Ishikawa (cell line): ENCODE measurements around the gene PCDH9.

Experiments
- CREB1 ChIP-seq: IDR thresholded peaks from 2 replicates; pipeline ENCODE4 v1.6.1; 2012; ENCODE audit warnings: low read depth
- EGR1 ChIP-seq: IDR thresholded peaks from 2 replicates; pipeline ENCODE4 v1.6.1; 2012
- EP300 ChIP-seq: IDR thresholded peaks from 2 replicates; pipeline ENCODE4 v1.6.1; 2012; ENCODE audit warnings: borderline replicate concordance
- FOXM1 ChIP-seq: IDR thresholded peaks from 2 replicates; pipeline ENCODE4 v1.6.1; 2012; ENCODE audit warnings: low read depth, borderline replicate concordance
- NFIC ChIP-seq: IDR thresholded peaks from 2 replicates; pipeline ENCODE4 v1.6.1; 2012
- RAD21 ChIP-seq: IDR thresholded peaks from 2 replicates; pipeline ENCODE4 v1.6.1; 2012; ENCODE audit warnings: low read depth
- TF ChIP-seq, protein P1 (sequence below): IDR thresholded peaks from 2 replicates; pipeline ENCODE4 v1.6.1; 2012; ENCODE audit warnings: low read depth, mild to moderate bottlenecking
- TF ChIP-seq, protein P2 (sequence below): IDR thresholded peaks from 2 replicates; pipeline ENCODE4 v1.6.1; 2012
- TF ChIP-seq, protein P3 (sequence below): IDR thresholded peaks from 2 replicates; pipeline ENCODE4 v1.6.1; 2012

DNA sequence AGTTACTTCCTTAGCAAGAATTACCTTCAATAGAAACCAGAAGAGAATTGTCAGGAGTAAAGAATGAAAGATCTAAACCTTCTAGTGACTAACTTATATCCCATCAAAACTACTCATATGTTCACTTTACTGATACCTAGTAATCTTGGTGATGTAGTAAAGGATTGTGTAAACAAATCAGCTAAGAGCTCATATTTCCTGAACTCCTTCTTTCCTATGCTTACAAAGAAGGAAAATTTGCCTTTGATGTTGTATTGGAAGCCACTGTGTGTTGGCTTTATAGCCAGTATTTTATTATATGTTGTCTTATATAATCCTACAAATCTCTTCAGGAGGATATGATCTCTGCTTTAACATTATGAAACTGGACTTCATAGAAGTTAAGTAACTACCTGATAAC is 671.0 kb downstream of the PCDH9 start:
- TF ChIP-seq, protein P1, sequence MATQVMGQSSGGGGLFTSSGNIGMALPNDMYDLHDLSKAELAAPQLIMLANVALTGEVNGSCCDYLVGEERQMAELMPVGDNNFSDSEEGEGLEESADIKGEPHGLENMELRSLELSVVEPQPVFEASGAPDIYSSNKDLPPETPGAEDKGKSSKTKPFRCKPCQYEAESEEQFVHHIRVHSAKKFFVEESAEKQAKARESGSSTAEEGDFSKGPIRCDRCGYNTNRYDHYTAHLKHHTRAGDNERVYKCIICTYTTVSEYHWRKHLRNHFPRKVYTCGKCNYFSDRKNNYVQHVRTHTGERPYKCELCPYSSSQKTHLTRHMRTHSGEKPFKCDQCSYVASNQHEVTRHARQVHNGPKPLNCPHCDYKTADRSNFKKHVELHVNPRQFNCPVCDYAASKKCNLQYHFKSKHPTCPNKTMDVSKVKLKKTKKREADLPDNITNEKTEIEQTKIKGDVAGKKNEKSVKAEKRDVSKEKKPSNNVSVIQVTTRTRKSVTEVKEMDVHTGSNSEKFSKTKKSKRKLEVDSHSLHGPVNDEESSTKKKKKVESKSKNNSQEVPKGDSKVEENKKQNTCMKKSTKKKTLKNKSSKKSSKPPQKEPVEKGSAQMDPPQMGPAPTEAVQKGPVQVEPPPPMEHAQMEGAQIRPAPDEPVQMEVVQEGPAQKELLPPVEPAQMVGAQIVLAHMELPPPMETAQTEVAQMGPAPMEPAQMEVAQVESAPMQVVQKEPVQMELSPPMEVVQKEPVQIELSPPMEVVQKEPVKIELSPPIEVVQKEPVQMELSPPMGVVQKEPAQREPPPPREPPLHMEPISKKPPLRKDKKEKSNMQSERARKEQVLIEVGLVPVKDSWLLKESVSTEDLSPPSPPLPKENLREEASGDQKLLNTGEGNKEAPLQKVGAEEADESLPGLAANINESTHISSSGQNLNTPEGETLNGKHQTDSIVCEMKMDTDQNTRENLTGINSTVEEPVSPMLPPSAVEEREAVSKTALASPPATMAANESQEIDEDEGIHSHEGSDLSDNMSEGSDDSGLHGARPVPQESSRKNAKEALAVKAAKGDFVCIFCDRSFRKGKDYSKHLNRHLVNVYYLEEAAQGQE = no peak
- no peak for TF ChIP-seq FOXM1
- TF ChIP-seq RAD21 = no peak
- TF ChIP-seq, protein P2, sequence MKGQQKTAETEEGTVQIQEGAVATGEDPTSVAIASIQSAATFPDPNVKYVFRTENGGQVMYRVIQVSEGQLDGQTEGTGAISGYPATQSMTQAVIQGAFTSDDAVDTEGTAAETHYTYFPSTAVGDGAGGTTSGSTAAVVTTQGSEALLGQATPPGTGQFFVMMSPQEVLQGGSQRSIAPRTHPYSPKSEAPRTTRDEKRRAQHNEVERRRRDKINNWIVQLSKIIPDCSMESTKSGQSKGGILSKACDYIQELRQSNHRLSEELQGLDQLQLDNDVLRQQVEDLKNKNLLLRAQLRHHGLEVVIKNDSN = no peak
- no peak for TF ChIP-seq EP300
- no peak for TF ChIP-seq EGR1
- TF ChIP-seq CREB1 = no peak
- TF ChIP-seq, protein P3, sequence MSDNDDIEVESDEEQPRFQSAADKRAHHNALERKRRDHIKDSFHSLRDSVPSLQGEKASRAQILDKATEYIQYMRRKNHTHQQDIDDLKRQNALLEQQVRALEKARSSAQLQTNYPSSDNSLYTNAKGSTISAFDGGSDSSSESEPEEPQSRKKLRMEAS = no peak
- TF ChIP-seq NFIC = no peak
